ENCODE data around the gene LPIN1.
"Not testable (repeated sequence)": the region's sequence is repeated elsewhere in the genome, so short reads cannot be mapped to it uniquely, and the experiment has no call there.

The LPIN1 gene

DNA sequence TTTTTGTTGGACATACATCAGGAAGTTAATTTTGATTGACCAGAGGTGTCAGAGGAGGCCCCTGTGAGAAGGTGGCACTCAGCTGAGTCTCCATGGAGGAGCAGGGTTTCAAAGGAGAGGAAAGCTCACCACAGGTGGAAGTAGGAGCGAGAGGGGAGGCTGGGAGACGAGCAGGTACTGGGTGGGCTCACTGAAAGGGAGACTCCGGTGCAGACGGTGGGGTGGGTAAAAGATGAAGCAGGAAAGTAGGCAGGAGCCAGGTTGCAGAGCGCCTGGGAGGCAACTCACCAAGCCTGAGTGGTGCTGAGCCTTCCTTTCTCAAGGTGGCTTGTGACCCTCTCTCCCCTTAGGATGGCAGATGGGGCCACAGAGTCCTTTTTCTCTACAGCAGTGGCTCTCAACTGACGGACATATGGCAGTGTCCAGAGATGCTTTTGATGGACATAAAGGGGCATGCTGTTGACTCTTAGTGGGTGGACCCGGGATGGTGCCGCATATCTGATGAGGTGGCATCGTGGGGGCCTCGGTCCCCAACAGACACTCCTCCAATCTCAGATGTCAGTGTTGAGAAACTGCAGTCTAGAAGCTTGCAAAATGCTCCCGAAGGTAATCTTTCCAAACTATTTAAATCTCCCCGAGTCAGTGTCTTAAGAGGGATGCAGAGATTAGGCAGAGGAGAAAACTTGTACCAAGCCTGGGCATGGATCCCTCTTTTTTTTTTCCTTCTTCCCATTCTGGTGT lies 64.0 kb downstream of the LPIN1 start:
- no peak for DNase-seq (ENCODE audit: low read depth in 3 of 3)

DNA sequence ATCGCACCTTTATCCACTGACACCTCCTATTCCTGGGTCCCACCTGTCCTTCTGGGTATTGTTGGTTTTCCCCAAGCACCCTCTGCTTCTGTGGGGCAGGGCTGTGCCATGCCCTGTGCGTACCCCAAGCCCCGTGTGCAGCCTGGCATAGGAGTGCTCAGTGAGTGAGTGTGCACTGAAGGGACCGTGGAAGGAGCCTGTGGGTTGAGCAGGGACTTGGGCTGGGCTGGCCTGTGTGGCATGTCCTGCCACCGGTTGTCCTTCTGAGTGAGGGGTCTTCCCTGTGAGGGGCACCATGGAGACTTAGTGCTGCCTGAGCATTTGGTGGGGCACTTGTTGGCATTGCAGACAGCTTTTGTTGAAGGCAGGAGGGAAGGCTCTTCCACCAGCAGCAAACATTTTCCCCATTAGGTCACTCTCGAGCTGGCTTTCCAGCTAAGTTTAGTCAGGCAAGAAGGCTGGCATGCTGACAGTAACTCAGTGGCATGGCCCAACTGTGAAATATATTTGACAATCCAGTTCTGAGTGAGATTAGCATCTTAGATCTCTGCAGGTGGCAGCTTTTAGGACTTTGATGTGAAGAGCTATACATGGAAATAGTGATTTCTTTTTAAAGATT lies 64.7 kb downstream of the LPIN1 start:
- no peak for DNase-seq (ENCODE audit: low read depth in 3 of 3)

DNA sequence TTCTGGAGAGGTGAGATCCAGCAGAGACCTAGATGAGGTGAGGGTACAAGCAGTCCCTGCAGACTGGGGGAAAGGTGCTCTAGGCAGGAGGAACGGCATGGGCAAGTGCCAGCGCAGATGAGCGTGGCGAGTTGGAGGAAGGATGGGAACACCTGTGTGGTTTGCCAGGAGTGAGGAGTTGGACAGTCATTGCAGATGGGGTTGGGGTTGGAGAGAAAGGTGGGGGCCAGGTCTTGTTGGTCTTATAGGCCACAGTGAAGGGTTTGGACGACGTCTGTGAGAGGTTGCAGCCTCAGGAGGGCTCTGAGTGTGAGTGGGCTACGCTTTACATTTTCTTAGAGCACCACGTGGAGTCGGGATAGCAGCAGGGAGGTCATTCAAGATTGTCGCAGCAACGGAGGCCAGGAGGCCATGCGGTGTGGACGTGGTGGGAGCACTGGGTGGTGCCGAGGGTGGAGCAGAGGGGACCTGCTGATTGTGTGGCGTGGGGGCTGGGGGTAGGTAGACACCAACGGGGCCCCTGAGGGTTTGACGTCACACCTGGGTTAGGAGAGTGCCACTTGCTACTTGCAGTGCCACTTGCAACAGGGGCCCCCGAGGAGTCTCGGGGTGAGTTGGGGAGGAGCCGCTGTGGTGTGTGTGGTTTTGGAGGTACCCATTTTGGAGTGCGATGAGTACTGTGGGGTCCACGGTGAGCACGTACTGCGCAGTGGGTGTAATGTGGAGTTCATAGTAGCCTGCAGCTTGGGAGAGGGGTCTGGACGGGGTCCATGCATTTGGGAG lies 66.2 kb downstream of the LPIN1 start:
- no peak for DNase-seq (ENCODE audit: low read depth in 3 of 3)

DNA sequence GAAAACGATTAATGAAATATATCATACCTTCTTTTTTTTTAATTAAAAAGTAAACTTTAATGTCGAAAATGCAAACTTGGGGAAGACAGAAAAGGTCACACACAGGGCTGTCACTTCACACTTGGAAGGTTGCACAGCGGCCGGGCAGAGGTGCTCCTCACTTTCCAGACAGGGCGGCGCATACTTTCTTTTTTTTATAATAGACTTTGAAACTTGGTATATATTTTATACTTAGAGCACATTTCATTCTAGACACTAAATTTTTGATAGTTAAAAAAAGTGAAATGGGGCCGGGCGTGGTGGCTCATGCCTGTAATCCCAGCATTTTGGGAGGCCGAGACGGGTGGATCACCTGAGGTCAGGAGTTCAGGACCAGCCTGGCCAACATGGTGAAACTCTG lies 66.9 kb downstream of the LPIN1 start:
- not testable (repeated sequence) for DNase-seq (ENCODE audit: low read depth in 3 of 3)

DNA sequence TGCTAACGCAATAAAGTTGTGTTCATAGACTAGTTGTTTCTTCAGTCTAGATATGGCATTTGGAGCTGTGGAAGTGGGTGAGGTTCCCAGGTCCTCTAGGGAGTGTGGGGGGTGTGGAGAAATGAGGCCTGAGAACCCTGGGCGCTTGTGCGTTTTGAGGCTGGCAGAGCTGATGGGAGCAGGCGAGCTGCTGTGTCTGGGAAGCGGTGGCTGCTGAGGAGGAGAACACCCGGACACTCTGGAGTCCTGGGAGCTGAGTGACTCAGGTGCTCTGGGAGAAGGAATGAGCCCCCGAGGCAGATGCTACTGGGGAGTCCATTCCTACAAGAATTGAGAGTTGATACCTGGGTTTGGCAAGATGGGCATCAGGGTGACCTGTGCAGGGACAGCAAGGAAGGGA lies 67.5 kb downstream of the LPIN1 start:
- DNase-seq (ENCODE audit: low read depth in 3 of 3) = no peak

DNA sequence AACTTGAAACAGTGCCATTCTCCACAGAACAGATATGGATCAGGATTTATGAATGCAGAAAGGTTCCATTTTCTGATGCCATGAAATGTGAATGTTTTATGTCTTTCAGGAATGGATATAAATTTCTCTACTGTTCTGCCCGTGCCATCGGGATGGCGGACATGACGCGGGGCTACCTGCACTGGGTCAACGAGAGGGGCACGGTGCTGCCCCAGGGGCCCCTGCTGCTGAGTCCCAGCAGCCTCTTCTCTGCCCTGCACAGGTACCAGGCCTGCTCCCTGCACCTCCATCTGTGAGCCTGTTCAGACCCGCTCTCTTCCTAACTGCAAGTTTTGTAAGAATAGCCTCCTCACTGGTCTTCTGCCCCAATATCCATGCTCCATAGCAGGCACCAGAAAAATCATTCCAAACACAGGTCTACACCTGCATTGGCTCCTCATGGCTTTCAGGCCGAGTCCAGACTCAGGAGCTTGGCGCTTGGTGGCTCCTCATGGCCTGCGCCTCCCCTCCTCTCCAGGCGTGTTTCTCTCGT lies 68.6 kb downstream of the LPIN1 start:
- no peak for DNase-seq (ENCODE audit: low read depth in 3 of 3)

DNA sequence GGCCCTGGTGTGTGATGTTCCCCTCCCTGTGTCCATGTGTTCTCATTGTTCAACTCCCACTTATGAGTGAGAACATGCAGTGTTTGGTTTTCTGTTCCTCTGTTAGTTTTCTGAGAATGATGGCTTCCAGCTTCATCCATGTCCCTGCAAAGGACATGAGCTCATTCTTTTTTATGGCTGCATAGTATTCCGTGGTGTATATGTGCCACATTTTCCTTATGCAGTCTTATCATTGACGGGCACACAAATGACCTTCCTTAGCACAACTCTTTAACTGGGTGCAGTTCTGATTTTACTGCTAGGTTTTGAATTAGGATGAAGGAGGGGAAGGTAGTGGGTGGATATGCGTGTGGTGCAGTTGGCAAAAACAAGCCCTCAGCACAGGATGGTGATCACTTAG lies 70.5 kb downstream of the LPIN1 start:
- not testable (repeated sequence) for DNase-seq (ENCODE audit: low read depth in 3 of 3)

DNA sequence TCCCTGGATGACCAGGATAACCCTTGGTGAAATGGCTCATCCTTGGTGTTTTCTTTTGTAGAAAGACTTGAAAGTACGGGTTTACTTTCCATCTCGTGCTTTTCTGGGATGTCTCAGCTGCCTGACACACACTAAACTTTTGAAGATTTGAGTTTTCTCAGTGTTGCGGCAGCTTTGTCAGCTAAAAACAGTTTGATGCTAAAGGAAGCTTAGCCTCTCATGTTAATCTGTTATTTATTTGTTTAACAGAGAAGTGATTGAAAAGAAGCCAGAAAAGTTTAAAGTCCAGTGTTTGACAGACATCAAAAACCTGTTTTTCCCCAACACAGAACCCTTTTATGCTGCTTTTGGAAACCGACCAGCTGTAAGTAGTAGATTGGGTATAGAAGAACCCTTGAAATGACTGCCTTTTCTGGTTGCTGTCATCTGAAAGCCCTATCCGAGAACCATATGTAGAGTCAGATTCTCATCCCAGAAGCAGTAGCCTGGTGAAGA lies 72.8 kb downstream of the LPIN1 start:
- DNase-seq (ENCODE audit: low read depth in 3 of 3) = no peak

DNA sequence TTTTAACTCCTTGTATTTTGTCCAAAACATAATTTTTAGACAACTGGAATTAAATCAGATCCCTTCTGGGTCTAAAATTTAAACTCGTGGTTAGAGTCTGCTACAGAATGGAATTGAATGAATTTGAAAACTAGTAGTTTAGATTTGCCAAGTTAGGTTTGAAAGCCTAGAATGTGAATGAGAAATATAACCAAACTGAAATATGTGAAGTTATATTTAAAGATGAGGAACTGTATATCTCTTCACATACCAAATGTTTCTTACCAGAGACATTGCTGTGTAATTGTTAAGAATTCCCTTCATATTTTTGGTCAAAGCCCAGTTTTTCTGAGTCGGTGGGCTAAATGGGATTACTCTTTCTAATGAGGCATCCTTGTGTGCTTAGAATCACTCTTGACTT lies 74.2 kb downstream of the LPIN1 start:
- DNase-seq (ENCODE audit: low read depth in 3 of 3) = no peak

DNA sequence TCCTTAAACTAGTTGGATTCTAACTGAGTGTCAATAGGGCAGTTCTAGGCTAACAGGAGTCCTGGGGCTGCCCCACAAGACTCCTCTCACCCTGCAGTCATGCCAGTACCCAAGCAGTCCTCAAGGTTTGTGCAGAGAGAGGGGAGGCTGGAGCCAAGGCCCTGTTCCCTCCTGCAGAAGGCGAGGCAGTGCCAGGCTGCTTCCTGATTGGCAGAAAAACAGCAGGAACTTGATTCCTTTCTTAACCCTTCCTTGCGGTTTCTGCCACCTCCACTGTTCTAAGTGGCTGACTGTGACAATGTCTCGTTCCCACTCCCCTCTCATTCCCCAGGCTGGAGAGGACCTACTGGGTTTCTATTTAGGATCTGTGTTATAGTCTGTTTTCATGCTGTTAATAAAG lies 75.3 kb downstream of the LPIN1 start:
- DNase-seq (ENCODE audit: low read depth in 3 of 3) = no peak

DNA sequence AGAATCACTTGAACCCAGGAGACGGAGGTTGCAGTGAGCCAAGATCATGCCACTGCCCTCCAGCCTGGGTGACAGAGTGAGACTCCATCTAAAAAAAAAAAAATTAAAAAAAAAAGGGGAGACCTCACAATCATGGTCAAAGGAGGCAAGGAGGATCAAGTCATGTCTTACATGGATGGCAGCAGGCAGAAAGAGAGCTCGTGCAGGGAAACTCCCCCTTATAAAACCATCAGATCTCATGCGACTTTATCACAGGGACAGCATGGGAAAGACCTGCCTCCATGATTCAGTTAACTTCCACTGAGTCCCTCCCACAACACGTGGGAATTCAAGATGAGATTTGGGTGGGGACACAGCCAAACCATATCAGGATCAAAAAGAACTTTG lies 75.9 kb downstream of the LPIN1 start:
- not testable (repeated sequence) for DNase-seq (ENCODE audit: low read depth in 3 of 3)

DNA sequence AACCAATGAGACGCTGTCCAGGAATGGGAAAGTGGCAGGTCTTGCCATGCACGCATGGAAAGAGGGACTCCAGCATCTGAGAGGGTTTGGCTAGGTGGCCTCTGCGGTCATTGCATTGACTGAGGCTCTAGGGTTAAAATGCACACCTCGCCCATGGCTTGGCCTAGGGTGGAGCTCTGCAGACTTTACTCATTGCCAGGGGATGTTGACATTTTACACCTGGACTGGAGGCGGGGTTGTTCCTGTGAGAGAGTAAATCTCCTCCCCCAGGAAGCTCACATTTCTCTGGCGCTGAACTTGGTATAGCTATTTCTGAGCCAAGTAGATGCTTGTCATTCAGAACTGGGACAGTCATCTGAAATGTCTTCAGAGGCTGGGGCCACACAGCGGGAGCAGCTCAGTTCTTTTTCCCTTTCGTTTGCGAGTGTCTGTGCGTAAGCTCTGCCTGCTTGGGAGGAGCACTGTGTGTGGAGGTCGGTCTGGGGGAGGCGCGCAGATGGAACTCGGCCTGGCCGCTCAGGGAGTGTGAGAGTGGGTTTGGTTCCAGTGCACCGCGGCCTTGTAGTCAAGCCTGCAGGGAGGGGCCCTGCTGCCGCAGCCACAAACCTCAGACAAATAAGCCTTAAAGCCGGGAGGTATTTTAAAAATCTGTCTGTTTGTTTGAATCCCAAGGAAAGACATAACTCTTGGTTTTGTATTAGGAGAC lies 76.5 kb downstream of the LPIN1 start:
- DNase-seq (ENCODE audit: low read depth in 3 of 3) = no peak

DNA sequence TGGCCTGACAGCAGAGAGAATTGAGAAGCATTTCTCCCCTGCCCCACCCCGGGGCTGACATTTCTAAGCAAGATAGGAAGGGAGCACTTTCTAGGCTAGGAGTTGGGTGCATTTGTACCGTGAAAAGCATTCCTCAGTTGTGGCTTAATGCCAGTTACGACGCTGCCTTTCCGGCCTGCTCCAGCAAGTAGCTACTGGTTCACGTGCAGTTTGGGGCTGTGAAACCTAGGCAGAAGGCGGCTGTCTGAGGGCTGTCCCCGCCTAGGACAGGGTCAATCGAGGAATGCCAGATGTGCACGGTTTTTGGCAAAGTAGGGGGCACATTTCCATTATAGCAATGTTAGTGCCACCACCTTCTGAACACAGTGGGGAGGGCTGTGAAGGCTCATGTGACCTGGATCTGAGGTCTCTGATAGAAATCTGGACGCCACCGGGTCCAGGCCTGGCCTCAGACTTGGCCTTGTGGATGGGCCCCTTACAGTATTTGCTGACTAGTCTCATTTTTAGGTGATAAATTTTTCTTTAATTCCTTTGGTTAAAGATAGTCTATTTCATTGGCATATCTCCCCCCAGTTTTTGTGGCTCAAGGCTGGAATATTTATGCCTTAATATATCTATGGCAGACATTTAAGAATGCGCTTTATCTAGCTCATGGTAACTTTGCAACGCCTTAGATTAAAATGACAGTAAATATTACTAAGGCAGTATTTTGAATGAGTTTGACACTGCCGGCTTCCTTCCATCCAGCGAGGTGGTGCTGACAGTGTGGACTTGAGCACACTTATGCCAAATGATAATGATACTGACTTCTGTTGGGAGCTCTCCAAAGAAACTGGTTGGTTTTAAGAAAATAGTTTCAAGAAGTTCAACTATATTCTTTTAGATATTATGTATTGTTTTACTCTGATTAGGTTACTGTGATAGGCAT lies 78.7 kb downstream of the LPIN1 start:
- DNase-seq (ENCODE audit: low read depth in 3 of 3) = no peak

DNA sequence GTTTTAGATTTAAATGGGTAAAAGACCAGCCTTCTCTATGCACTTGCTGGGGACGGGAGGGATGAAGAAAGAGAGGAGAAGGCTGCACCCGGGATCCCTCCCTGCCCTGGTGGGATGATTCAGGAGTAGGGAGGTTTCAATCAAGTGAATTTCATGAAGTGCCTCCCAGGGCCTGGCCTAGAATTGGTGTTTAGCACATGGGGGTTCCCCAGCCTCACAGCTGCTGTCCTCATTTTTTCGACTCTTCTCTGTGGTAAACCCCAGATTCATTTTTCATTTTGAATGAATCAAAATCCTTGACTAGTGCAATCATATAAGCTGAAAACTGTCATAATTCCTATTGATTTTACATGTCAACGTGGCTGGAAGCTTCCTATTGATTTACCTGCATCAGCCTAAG lies 81.1 kb downstream of the LPIN1 start:
- no peak for DNase-seq (ENCODE audit: low read depth in 3 of 3)

DNA sequence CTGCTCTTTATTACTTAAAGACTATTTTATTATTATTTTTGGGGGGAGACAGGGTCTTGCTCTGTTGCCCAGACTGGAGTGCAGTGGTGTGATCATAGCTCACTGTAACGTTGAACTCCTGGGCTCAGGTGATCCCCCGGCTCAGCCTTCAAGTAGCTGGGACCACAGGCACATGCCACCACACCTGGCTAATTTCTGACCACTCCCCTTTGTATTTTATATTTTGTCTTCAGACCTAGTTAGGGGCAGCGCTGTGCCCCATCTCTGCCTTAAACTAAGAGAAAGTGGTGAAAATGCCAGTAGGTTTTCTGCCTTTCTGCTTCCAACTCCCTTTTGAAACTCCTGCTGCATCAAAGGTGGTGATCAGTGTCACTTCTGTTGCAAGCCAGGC lies 82.5 kb downstream of the LPIN1 start:
- no peak for DNase-seq (ENCODE audit: low read depth in 3 of 3)

DNA sequence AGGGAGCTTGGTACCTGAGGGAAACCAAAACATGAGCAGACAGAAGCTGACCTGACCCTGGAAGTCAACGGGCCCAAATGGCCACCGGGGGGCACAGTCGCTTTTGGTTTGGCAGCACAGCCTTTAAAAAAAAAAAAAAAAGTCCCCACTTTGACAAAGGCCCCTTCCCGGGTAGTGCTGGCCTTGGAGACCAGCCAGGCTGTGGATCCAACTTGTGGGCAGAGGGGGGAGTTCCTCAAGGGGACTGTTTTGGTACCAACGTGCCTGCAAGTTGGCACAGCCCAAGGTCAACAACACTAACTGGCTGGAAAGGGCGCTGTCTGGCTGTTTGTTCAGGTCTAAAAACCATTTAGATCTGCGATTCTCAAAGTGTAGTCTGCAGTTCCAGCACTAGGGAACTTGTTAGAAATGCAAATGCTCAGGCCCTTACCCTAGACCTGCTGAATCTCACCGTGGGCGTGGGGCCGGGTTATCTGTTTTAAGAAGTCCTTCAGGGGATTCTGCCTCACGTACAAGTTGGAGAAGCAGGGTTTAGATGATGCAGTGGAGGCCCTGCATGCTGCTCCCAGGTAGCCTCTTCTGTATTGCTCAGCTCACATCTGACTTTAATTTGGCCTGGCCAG lies 83.0 kb downstream of the LPIN1 start:
- DNase-seq (ENCODE audit: low read depth in 3 of 3) = peak; percentile 22 to 44 (median 44)

DNA sequence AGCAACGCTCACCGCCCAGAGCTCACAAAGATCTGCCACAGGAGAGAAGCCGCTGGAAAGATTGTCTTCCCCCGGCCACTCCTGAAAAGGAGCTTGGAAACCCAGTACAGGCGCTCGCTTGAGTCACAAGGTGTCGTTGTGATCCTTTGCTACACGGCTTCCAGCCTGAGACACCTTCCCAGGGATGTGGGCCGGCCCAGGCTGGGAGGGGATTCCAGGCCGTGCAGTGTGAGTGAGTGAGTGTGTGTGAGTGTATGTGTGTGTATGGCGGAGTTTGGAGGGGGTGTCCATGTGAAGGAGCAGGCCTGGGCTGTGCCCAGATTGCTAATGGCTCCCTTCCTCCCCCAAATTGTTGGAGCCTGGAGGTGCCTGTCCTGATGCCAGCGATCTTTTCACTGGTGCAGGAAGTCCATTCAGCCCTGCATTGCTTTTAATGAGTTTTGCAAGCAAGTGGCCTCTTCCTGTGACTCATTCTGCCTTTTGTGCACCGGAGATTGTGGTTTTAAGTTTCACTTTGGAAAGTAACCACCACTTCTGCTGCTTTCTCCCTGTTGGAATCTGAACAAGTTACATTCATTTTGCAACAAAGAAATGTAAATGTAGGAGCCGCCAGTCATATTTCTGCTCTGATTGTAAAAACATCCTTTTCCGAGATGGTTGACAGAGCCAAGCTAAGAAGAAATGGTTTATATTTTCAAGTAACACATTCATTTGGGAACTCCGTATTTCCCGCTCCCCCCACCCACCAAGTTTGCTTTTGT lies 83.7 kb downstream of the LPIN1 start:
- DNase-seq (ENCODE audit: low read depth in 3 of 3) = peak in 2 of 3 experiments; percentile 14 to 17

DNA sequence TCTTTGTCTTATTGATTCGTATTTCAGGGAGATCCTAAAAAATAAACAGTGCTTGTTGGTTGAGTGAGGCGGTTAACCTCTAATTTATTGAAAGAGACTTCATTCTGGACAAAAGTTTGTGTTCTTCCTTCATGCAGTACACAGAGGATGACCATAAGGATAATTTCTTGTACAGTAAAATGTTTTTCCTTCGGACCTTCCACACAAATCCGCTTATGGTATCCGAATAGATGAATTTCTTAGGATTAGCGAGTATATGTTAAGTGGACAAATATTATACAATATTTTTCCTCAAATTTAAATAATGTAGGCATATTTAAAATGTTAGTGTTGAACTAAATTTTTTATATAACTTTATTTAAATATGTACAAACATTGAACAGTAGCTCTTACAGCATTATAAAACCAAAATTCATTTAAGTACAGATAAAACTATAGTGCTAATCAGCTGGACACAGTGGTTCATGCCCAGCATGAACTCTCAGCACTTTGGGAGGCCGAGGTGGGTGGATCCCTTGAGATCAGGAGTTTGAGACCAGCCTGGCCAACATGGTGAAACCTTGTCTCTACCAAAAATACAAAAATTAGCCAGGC lies 84.4 kb downstream of the LPIN1 start:
- DNase-seq (ENCODE audit: low read depth in 3 of 3) = no peak

DNA sequence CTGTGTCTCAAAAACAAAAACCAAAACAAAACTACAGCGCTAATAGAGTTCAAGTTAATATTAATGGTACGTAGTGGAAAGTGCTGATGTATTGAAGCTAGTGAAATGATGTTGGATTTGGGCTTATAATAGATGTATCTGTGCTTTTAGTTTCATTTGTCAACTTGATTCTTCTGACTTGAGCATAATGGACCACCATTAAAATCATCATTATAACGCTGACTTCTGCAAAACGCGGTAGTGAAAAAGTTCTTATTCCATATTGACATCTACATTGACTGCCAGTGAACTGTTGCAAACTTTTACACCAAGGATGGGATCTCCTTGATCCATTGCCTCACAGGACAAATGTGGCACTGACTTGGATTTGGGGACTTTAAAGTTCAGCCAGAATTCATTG lies 85.0 kb downstream of the LPIN1 start:
- no peak for DNase-seq (ENCODE audit: low read depth in 3 of 3)

All from stimulated activated CD4-positive, alpha-beta T cell treated with anti-CD3 and anti-CD28 coated beads, TNF-alpha, amount 100 ng/mL, for 4 hours (primary cell).